HepG2 (cell line): ENCODE measurements around the gene STYX. TPM values are rescaled to one million over a fixed set of nuclear protein-coding genes. Genes with fewer than 3 reads are reported as not detected.

ENCODE experiments used
- ATAC-seq: fragments of 200-7000 bp; cut with Tn5 transposase; 3 replicates; pipeline ENCODE4 v1.9.1; 2020; ENCODE audit warnings: mild to moderate bottlenecking, moderate library complexity
- BruUV-seq: library from RNA; stranded (reverse); fragments of 400-500 nt; replicated peaks from 2 replicates; lab custom pipeline; 2021; lab: Mats Ljungman, UMichigan
- CTCF ChIA-PET: fragments of 300-600 bp; formaldehyde crosslinking; extraction: SDS; loops from one replicate; lab custom pipeline; 2021; ENCODE audit warnings: low total read pairs, inconsistent platforms, low intra/inter-chr PET ratio; lab: Yijun Ruan, JAX
- POLR2A ChIA-PET: fragments of 350-600 bp; sonication (Branson Sonifier 250); formaldehyde crosslinking; loops from one replicate; lab custom pipeline; 2020; ENCODE audit warnings: antibody characterized with exemption, inconsistent platforms; lab: Yijun Ruan, JAX
- DNase-seq: peaks from one replicate; pipeline ENCODE4 v3.0.0-alpha.2; 2015; ENCODE audit warnings: low spot score
- FAIRE-seq: peaks from 3 replicates; lab custom pipeline; 2011; peaks lifted over from hg19 to GRCh38; lab: Jason Lieb, UNC
- H2AFZ ChIP-seq: one replicate; pipeline ENCODE4 v1.6.1; 2011; ENCODE audit warnings: low read length, inconsistent platforms
- H3K27ac ChIP-seq: fragments of 300-600 bp; 3 replicates; pipeline ENCODE4 v1.8.0; 2011; ENCODE audit warnings: mixed run types, mild to moderate bottlenecking, mixed read lengths, low read length, inconsistent platforms; ENCODE audit not compliant: insufficient read depth; ENCODE audit errors: extremely low read length
- H3K27me3 ChIP-seq, 2 experiments: fragments of 200-600 bp in 1 of 2; 2 replicates in 1 of 2; 3 replicates in 1 of 2; pipeline versions ENCODE4 v1.6.0 to v1.8.0; 2011; ENCODE audit warnings: low read length in 2 of 2, mild to moderate bottlenecking in 2 of 2, moderate library complexity in 2 of 2, inconsistent platforms in 1 of 2; ENCODE audit not compliant: insufficient read depth in 2 of 2, control insufficient read depth in 1 of 2
- H3K36me3 ChIP-seq, 2 experiments: fragments of 200-600 bp in 1 of 2; replicated peaks in 1 of 2; 2 replicates in 1 of 2; 3 replicates in 1 of 2; pipeline versions ENCODE4 v1.5.1 to v1.8.0; 2011; ENCODE audit warnings: low read length in 2 of 2, inconsistent platforms in 1 of 2; ENCODE audit not compliant: insufficient read depth in 2 of 2, control insufficient read depth in 1 of 2
- H3K4me1 ChIP-seq: 2 replicates; pipeline ENCODE4 v1.5.1; 2012; ENCODE audit warnings: low read length, inconsistent platforms; ENCODE audit not compliant: insufficient read depth
- H3K4me2 ChIP-seq: 2 replicates; pipeline ENCODE4 v1.6.0; 2011; ENCODE audit warnings: low read depth, low read length, inconsistent platforms
- H3K4me3 ChIP-seq, 3 experiments: fragments of 200-600 bp in 1 of 3; sonication (generic), shearing (Covaris generic) in 1 of 3; replicated peaks in 1 of 3; 2 replicates each; pipeline ENCODE4 v1.5.1; 2011 to 2016; ENCODE audit warnings: low read length in 3 of 3, inconsistent platforms in 2 of 3, low read depth in 2 of 3, mild to moderate bottlenecking in 2 of 3, control low read depth in 1 of 3, mixed read lengths in 1 of 3; ENCODE audit not compliant: insufficient read depth in 1 of 3
- H3K79me2 ChIP-seq: one replicate; pipeline ENCODE4 v1.6.1; 2011; ENCODE audit warnings: low read length, inconsistent platforms; ENCODE audit not compliant: insufficient read depth
- H3K9ac ChIP-seq: 2 replicates; pipeline ENCODE4 v1.6.0; 2011; ENCODE audit warnings: mild to moderate bottlenecking, low read depth, low read length, inconsistent platforms; ENCODE audit not compliant: insufficient read depth
- H3K9me3 ChIP-seq: 2 replicates; pipeline ENCODE4 v1.5.1; 2012; ENCODE audit warnings: mild to moderate bottlenecking, low read length
- H4K20me1 ChIP-seq: 2 replicates; pipeline ENCODE4 v1.6.0; 2011; ENCODE audit warnings: inconsistent platforms, mild to moderate bottlenecking, low read length, moderate library complexity; ENCODE audit not compliant: insufficient read depth
- BHLHE40 ChIP-seq: IDR thresholded peaks from 2 replicates; pipeline ENCODE4 v1.6.1; 2011; ENCODE audit warnings: low read length, improper control_type of control experiment
- CEBPB ChIP-seq: IDR thresholded peaks from 2 replicates; pipeline ENCODE4 v1.6.1; 2011; ENCODE audit warnings: low read depth, low read length, improper control_type of control experiment, borderline replicate concordance
- CREB1 ChIP-seq, 2 experiments: fragments of 450-650 bp in 1 of 2; IDR thresholded peaks; 2 replicates each; pipeline ENCODE4 v1.6.1; 2016 to 2017; ENCODE audit warnings: control low read depth in 1 of 2, mild to moderate bottlenecking in 1 of 2, missing compliant biosample characterization in 1 of 2, missing genetic modification characterization in 1 of 2
- FOSL2 ChIP-seq: sonication (generic); formaldehyde crosslinking; IDR thresholded peaks from 2 replicates; pipeline ENCODE4 v1.4.0; 2020; ENCODE audit warnings: missing genetic modification reagents
- SP1 ChIP-seq, 2 experiments: fragments of 450-650 bp in 1 of 2; sonication (generic) in 1 of 2; formaldehyde crosslinking in 1 of 2; IDR thresholded peaks; 2 replicates each; pipeline versions ENCODE4 v1.4.0 to v1.6.1; 2016 to 2020; ENCODE audit warnings: missing genetic modification reagents in 1 of 2
- ZNF333 ChIP-seq: sonication (generic); formaldehyde crosslinking; IDR thresholded peaks from 2 replicates; pipeline ENCODE4 v1.4.0; 2020; ENCODE audit warnings: mild to moderate bottlenecking, missing genetic modification reagents, borderline replicate concordance
- WGBS: methylation state at CpG from one replicate; pipeline ENCODE4 v1.1.6; 2017; ENCODE audit warnings: low lambda C conversion rate; 5-methylcytosine and 5-hydroxymethylcytosine counted together
- in situ Hi-C: cut with HindIII; loops from 2 replicates; pipeline ENCODE4 v1.10.0; 2017; ENCODE audit warnings: low pct_unique_long_range_greater_than_20kb; ENCODE audit not compliant: extremely low pct_ligation_motif_present
- intact Hi-C: fragments of 100-400 bp; cut with micrococcal nuclease; formaldehyde crosslinking; loops from one replicate; pipeline ENCODE4 v1.10.0; 2022; ENCODE audit not compliant: unreplicated experiment
- polyA plus RNA-seq, 8 experiments: library from polyadenylated mRNA; depleted of rRNA in 3 of 8; stranded (reverse) in 7 of 8; unstranded in 1 of 8; fragments of >200 nt; fragmentation: Illumina TruSeq in 4 of 8; extraction: Trizol in 4 of 8; gene quantifications; 2 replicates each; pipeline versions ENCODE4 v1.2.1 to v1.2.3, GENCODE V29; 2011 to 2016; ENCODE audit warnings: low read depth in 4 of 8, missing spikeins in 1 of 8, mixed read lengths in 1 of 8; ENCODE audit not compliant: insufficient read depth in 1 of 8
- total RNA-seq, 5 experiments: library from RNA; depleted of rRNA; stranded (reverse); fragments of >200 nt; fragmentation: Illumina TruSeq; extraction: Trizol; gene quantifications; 2 replicates each; pipeline ENCODE4 v1.2.3, GENCODE V29; 2016; ENCODE audit warnings: low read depth in 1 of 5

STYX gene
- total and polyA plus RNA-seq, 2 of the 13 experiments (the other 11 are each of a cell fraction or from before 2014, with no cell fraction given), result 6.6 to 10.9 TPM

- no TSS peak for BruUV-seq
- peak overlapping the region in 2 of 3 experiments; percentile 8 to 20; a peak in 2 of 6 replicates for H3K4me3 ChIP-seq
- H3K79me2 ChIP-seq, result no peaks in the 10 kb centered on the region
- H3K9ac ChIP-seq, result 0 out of 2 replicates have a peak overlapping the region, but pooled peaks have one; percentile 3
- no peaks in the 10 kb centered on the region for H3K36me3 ChIP-seq
- no peak for FAIRE-seq
- in situ Hi-C loops, result no loop called here
- no peaks in the 10 kb centered on the region for H3K27me3 ChIP-seq
- H3K27ac ChIP-seq, result peak overlapping the region; percentile 67
- 81% methylated on average over 3 of the region's 3 CpGs for WGBS
- TF ChIP-seq CREB1 (IDR thresholded peaks at IDR 0.05) (no peak), CREB1 (CRISPR knock-in tag; IDR thresholded peaks at IDR 0.05) (peak; percentile 12; the same call in 1 of the 2 replicates), ZNF333 (CRISPR knock-in tag) (no peak)
- TF ChIP-seq, all 625 proteins: peak for 1
- ChIA-PET POLR2A (no interaction called here), CTCF (no interaction called here)
- DNase-seq, result no peak
- no peak for ATAC-seq
- Histone ChIP-seq H3K9me3 (no peaks in the 10 kb centered on the region), H3K4me1 (peaks cover 62% of the 10 kb centered on the region), H3K4me2 (peak overlapping the region; percentile 67), H4K20me1 (no peaks in the 10 kb centered on the region), H2AFZ (peak overlapping the region; percentile 76)
- intact Hi-C loops, result no loop called here
Observed at GRCh38 chr14:52701223-52701622, 28.7 kb upstream of the STYX start.

- Histone ChIP-seq H3K4me1 (peaks cover 48% of the 10 kb centered on the region), H2AFZ (no peak overlapping the region), H3K4me2 (no peak overlapping the region), H3K9me3 (no peaks in the 10 kb centered on the region), H3K36me3 (no peaks in the 10 kb centered on the region), H3K27me3 (no peaks in the 10 kb centered on the region; a peak in 1 of 5 replicates), H3K4me3 (no peak overlapping the region), H3K79me2 (peaks cover 12% of the 10 kb centered on the region), H4K20me1 (no peaks in the 10 kb centered on the region; the same call in 1 of the 2 replicates), H3K27ac (no peak overlapping the region), H3K9ac (no peak overlapping the region)
- no peak for DNase-seq
- 96% methylated on average over 3 of the region's 3 CpGs for WGBS
- BruUV-seq, result no TSS peak
- no peak for ATAC-seq
- no peak for TF ChIP-seq SP1 (IDR thresholded peaks at IDR 0.05)
- no peak for TF ChIP-seq SP1 (CRISPR knock-in tag; IDR thresholded peaks at IDR 0.05)
- TF ChIP-seq FOSL2 (CRISPR knock-in tag), result peak; percentile 60; the same call in 1 of the 2 replicates
- TF ChIP-seq BHLHE40, result no peak
- peak; percentile 74 for TF ChIP-seq CEBPB
- in situ Hi-C loops, result no loop called here
- ChIA-PET POLR2A (no interaction called here), CTCF (no interaction called here)
- FAIRE-seq, result no peak
- intact Hi-C loops, result no loop called here
Observed at GRCh38 chr14:52703225-52703624, 26.7 kb upstream of the STYX start.
